A375 (cell line): ENCODE data around the gene IFNA2. TPM values are rescaled to one million over a fixed set of nuclear protein-coding genes. Genes with fewer than 3 reads are reported as not detected.

Experiments used
- total RNA-seq: library from RNA; depleted of rRNA; stranded (reverse); fragments of >200 nt; shearing (Covaris generic); gene quantifications from 2 replicates; pipeline ENCODE4 v1.2.3, GENCODE V29; 2014; rRNA removed

IFNA2 gene
- total RNA-seq, result not detected in 2 replicates

DNA sequence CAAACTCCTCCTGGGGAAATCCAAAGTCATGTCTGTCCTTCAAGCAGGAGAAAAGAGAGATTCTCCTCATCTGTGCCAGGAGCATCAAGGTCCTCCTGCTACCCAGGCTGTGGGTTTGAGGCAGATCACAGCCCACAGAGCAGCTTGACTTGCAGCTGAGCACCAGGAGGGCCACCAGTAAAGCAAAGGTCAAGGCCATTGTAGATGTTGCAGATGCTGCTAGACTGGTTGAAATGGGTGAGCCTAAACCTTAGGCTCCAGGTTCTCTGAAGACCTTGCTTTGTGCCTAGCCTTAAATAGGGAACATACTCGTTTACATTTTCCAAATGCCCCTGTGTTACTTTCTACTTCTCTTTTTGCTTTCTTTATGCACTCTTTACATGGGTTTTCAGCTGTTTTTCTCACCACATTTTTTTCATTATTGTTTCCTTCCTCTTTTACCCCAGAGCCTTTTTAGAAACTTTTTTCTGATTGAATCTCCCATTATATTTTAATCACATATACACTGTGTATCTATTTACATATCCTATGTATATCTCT, at the start of gene IFNA2:
IFNA2 (minus strand) TSS at position 268 of the 540 bp plus-strand sequence; CDS start at position 199, 69 bp downstream.

DNA sequence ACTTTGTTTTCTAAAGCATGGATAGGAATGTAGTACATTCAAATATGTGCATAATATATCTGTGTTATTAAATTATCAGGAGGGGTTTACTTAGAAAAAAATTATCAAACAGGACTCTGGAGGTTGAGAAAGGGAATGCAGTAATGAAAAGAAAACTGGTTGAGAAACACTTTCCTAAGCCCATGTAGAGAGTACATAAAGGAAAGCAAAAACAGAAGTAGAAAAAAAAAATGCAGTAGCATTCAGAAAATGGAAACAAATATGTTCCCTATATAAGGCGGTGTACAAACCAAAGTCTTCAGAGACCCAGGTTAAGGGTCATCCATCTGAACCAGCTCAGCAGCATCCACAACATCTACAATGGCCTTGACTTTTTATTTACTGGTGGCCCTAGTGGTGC, 23.6 kb upstream of the IFNA2 start, which contains the start of gene IFNA8:
IFNA8 (plus strand) TSS at position 301 of the 400 bp plus-strand sequence; CDS start at position 361, 60 bp downstream.

DNA sequence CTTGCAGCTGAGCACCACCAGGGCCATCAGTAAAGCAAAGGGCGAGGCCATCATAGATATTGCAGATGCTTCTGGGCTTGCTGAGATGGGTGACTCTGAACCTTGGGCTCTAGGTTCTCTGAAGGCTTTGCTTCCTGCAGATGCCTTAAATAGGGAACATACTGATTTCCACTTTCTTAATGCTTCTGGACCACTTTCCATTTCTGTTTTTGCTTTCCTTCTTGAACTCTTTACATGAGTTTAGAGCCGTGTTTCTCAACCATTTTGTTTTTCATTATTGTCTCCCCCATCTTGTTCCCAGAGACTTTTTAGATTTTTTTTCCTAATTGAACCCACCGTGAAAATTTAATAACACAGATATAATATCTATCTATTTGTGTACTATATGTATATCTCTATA, 17.2 kb downstream of the IFNA2 start, which contains the start of gene IFNA13:
IFNA13 (minus strand) TSS at position 101 of the 400 bp plus-strand sequence; CDS start at position 54, 47 bp downstream.

DNA sequence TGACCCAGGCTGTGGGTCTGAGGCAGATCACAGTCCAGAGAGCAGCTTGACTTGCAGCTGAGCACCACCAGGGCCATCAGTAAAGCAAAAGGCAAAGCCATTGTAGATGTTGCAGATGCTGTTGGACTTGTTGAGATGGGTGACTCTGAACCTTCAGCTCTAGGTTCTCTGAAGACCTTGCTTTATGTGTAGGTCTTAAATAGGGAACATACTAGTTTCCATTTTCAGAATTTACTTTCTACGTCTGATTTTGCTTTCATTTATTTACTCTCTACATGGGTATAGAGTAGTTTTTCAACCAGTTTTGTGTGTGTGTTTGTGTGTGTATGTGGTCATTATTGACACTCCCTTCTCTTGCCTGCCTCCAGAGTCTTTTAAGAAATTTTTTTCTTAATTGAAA, 34.4 kb downstream of the IFNA2 start, which contains the start of gene IFNA6:
IFNA6 (minus strand) TSS at position 101 of the 400 bp plus-strand sequence; CDS start at position 101, 0 bp downstream.

DNA sequence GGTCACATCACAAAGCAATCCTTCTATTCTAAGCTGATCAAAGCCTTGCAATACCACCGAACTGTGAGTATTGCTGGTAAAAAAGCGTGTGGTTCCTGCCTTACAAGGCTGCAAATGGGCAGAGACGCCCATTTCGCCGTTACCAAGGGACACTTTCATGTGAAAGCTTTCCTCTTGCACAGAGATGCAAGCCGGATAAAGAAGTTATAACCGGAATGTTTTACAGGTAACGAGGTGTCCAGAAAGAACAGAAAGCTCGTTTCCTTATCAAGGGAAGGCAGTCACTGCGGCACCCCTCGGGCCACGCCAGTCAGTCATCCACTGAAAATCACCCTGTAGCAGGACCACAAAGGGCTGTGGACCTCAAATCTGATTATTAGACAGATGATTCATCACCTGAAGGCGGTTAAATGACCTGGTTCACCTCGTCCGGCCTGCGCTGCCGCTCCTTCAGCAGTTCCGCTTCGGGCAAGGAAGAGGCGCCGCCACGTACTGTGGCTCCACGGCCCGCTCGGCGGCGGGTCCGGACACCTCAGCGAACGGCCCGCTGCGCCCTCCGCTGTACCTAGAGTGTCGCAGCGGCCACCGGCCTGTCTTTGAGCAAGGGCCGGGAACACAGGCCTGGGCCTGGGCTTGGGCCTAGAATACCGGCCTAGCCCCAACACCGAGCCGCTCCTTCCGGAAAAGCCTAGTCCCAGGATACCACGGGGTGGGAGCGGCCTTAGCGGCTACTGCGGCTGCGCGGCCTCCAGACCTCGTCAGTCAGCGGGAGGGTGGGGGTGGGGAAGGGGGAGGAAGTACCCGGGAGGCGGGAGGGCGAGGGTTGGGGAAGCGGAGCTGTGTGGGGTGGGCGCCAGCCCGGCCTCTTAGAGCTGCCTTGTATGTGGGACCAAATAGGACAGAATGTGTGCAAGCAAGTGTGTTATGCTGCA, 50.2 kb downstream of the IFNA2 start, which contains the start of gene KLHL9:
KLHL9 (minus strand) TSS at position 704 of the 932 bp plus-strand sequence; CDS start at position 159, 545 bp downstream.

Other genes starting within 250 kb of the IFNA2 start
- gene IFNW1, start 243.6 kb downstream of the IFNA2 start, total RNA-seq, result not detected in 2 replicates
- gene IFNA21, start 218.7 kb downstream of the IFNA2 start, total RNA-seq, result not detected in 2 replicates
- gene IFNA4, start 197.8 kb downstream of the IFNA2 start, total RNA-seq, result not detected in 2 replicates
- gene IFNA7, start 183.2 kb downstream of the IFNA2 start, total RNA-seq, result not detected in 2 replicates
- not detected in 2 replicates for gene IFNA10, start 178.3 kb downstream of the IFNA2 start, total RNA-seq
- gene IFNA16, start 168.1 kb downstream of the IFNA2 start, total RNA-seq, result not detected in 2 replicates
- not detected in 2 replicates for gene IFNA17, start 157.2 kb downstream of the IFNA2 start, total RNA-seq
- not detected in 2 replicates for gene IFNA14, start 145.4 kb downstream of the IFNA2 start, total RNA-seq
- not detected in 2 replicates for gene IFNA5, start 80.1 kb downstream of the IFNA2 start, total RNA-seq
- gene KLHL9, start 50.0 kb downstream of the IFNA2 start, total RNA-seq, result 18.4 and 20.8 TPM in 2 replicates
- gene IFNA6, start 34.5 kb downstream of the IFNA2 start, total RNA-seq, result not detected in 2 replicates
- gene IFNA13, start 17.3 kb downstream of the IFNA2 start, total RNA-seq, result not detected in 2 replicates
- not detected in 2 replicates for gene IFNA8, start 23.7 kb upstream of the IFNA2 start, total RNA-seq
- gene IFNA1, start 55.0 kb upstream of the IFNA2 start, total RNA-seq, result not detected in 2 replicates
- 0.19 and 0.29 TPM in 2 replicates for gene IFNE, start 96.9 kb upstream of the IFNA2 start, total RNA-seq